ENCODE measurements around the gene IL15RA.
"Not testable (repeated sequence)": the region's sequence is repeated elsewhere in the genome, so short reads cannot be mapped to it uniquely, and the experiment has no call there.

Gene IL15RA

GRCh38 chr10:6006991-6007390, 29.6 kb upstream of the IL15RA start:
- H3K36me3 ChIP-seq (ENCODE audit: control insufficient read depth, insufficient read depth, low read length) = no peaks in the 10 kb centered on the region
- no peak overlapping the region for H2AFZ ChIP-seq
- H3K27me3 ChIP-seq (ENCODE audit: control insufficient read depth, insufficient read depth, low read length) = no peaks in the 10 kb centered on the region
- H3K27ac ChIP-seq = no peak overlapping the region
- H3K4me3 ChIP-seq (ENCODE audit: low read depth, low read length) = no peak overlapping the region
- no peaks in the 10 kb centered on the region for H3K9me3 ChIP-seq (ENCODE audit: control insufficient read depth, low read length)
- H3K4me1 ChIP-seq = no peaks in the 10 kb centered on the region
- TF ChIP-seq, protein P1, sequence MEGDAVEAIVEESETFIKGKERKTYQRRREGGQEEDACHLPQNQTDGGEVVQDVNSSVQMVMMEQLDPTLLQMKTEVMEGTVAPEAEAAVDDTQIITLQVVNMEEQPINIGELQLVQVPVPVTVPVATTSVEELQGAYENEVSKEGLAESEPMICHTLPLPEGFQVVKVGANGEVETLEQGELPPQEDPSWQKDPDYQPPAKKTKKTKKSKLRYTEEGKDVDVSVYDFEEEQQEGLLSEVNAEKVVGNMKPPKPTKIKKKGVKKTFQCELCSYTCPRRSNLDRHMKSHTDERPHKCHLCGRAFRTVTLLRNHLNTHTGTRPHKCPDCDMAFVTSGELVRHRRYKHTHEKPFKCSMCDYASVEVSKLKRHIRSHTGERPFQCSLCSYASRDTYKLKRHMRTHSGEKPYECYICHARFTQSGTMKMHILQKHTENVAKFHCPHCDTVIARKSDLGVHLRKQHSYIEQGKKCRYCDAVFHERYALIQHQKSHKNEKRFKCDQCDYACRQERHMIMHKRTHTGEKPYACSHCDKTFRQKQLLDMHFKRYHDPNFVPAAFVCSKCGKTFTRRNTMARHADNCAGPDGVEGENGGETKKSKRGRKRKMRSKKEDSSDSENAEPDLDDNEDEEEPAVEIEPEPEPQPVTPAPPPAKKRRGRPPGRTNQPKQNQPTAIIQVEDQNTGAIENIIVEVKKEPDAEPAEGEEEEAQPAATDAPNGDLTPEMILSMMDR (IDR thresholded peaks at IDR 0.05) = no peak
- H3K79me2 ChIP-seq = no peaks in the 10 kb centered on the region
- no peak overlapping the region for H3K9ac ChIP-seq
- no peak overlapping the region for H3K4me2 ChIP-seq (ENCODE audit: low read length)

DNA sequence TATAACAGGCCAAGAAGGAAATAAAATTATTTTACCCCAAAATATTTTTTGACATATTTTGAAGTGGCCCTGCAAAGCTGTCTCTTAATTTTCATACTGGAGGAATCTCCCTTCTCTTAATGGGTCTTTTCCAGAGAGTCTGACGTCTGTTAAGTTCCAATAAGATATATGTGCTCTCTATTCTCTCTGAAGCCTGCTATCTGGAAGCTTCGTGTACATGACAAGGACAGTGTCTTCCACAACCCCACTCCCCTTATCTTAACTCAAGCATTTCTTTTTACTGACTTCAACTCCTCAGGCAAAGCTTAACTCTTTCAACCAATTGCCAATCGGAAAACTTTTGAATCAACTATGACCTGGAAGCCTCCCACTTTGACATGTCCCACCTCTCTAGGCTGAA, 29.2 kb upstream of the IL15RA start:
- H3K9ac ChIP-seq = no peak overlapping the region
- no peaks in the 10 kb centered on the region for H3K4me1 ChIP-seq
- no peaks in the 10 kb centered on the region for H3K79me2 ChIP-seq
- H3K27ac ChIP-seq = no peak overlapping the region
- TF ChIP-seq, protein P1 (IDR thresholded peaks at IDR 0.05) = no peak
- H3K9me3 ChIP-seq (ENCODE audit: control insufficient read depth, low read length) = no peaks in the 10 kb centered on the region
- no peaks in the 10 kb centered on the region for H3K27me3 ChIP-seq (ENCODE audit: control insufficient read depth, insufficient read depth, low read length)
- no peaks in the 10 kb centered on the region for H3K36me3 ChIP-seq (ENCODE audit: control insufficient read depth, insufficient read depth, low read length)
- no peak overlapping the region for H3K4me2 ChIP-seq (ENCODE audit: low read length)
- no peak overlapping the region for H3K4me3 ChIP-seq (ENCODE audit: low read depth, low read length)
- H2AFZ ChIP-seq = no peak overlapping the region

- Histone ChIP-seq H3K4me1 (no peaks in the 10 kb centered on the region), H3K4me2 (ENCODE audit: low read length) (no peak overlapping the region), H3K79me2 (no peaks in the 10 kb centered on the region), H3K36me3 (ENCODE audit: control insufficient read depth, insufficient read depth, low read length) (no peaks in the 10 kb centered on the region), H2AFZ (no peak overlapping the region), H3K27me3 (ENCODE audit: control insufficient read depth, insufficient read depth, low read length) (no peaks in the 10 kb centered on the region), H3K4me3 (ENCODE audit: low read depth, low read length) (no peak overlapping the region), H3K9ac (no peak overlapping the region), H3K27ac (no peak overlapping the region), H3K9me3 (ENCODE audit: control insufficient read depth, low read length) (no peaks in the 10 kb centered on the region)
- TF ChIP-seq, protein P1 (IDR thresholded peaks at IDR 0.05) = no peak
Observed at GRCh38 chr10:6005856-6006395, 28.6 kb upstream of the IL15RA start.

GRCh38 chr10:6005161-6005804, 27.9 kb upstream of the IL15RA start:
- H3K9ac ChIP-seq; H3K36me3 ChIP-seq (ENCODE audit: control insufficient read depth, insufficient read depth, low read length); H3K9me3 ChIP-seq (ENCODE audit: control insufficient read depth, low read length); H3K79me2 ChIP-seq; H2AFZ ChIP-seq; H3K27ac ChIP-seq; H3K27me3 ChIP-seq (ENCODE audit: control insufficient read depth, insufficient read depth, low read length); H3K4me3 ChIP-seq (ENCODE audit: low read depth, low read length); H3K4me1 ChIP-seq; H3K4me2 ChIP-seq (ENCODE audit: low read length): not testable (repeated sequence)

- Histone ChIP-seq H3K9ac (no peak overlapping the region), H3K27me3 (ENCODE audit: control insufficient read depth, insufficient read depth, low read length) (no peaks in the 10 kb centered on the region), H3K9me3 (ENCODE audit: control insufficient read depth, low read length) (no peaks in the 10 kb centered on the region), H3K4me2 (ENCODE audit: low read length) (no peak overlapping the region), H3K27ac (no peak overlapping the region), H3K4me3 (ENCODE audit: low read depth, low read length) (no peak overlapping the region), H3K79me2 (no peaks in the 10 kb centered on the region), H3K36me3 (ENCODE audit: control insufficient read depth, insufficient read depth, low read length) (no peaks in the 10 kb centered on the region), H3K4me1 (no peaks in the 10 kb centered on the region), H2AFZ (no peak overlapping the region)
- TF ChIP-seq, protein P1 (IDR thresholded peaks at IDR 0.05) = no peak
Observed at GRCh38 chr10:6002809-6003510, 25.6 kb upstream of the IL15RA start.
